Measurements from ENCODE around the gene KIF26B. TPM values are rescaled to one million over a fixed set of nuclear protein-coding genes. Genes with fewer than 3 reads are reported as not detected.

Gene KIF26B
- polyA plus RNA-seq, 1 donor = 1.00 TPM

DNA sequence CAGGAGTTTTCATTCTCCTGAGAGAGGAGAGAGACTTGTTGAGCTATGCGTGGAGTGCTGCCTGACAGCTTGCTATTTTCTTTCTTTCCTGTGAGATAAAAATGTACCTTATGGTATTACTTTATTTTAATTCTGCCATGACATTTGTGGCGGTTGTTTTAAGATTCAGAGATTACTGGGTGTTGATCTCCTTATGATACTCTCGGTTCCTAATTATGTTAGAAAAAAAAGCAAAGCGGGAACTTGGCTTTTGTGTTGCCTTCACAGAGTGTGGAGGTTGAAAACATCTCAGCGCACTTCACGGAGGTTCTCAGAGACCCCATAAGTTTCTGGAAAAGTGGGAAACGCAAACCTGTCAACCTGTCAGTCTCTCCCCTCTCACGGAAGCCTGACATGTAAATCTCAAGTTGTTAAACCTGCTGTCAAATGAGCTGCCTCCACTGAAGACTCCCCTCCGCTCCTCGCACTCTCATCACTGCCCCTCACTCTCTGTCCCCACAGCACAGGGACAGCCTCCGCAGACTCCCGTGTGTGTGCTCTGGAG lies 405.6 kb downstream of the KIF26B start:
- no peak for DNase-seq (ENCODE audit: low read depth)

GRCh38 chr1:245561665-245562234 lies 407.0 kb downstream of the KIF26B start:
- DNase-seq (ENCODE audit: low read depth) = no peak

- no peak for DNase-seq (ENCODE audit: low read depth)
Observed at GRCh38 chr1:245566134-245566533, 411.3 kb downstream of the KIF26B start.

GRCh38 chr1:245566952-245567351 lies 412.2 kb downstream of the KIF26B start:
- DNase-seq (ENCODE audit: low read depth) = no peak

DNA sequence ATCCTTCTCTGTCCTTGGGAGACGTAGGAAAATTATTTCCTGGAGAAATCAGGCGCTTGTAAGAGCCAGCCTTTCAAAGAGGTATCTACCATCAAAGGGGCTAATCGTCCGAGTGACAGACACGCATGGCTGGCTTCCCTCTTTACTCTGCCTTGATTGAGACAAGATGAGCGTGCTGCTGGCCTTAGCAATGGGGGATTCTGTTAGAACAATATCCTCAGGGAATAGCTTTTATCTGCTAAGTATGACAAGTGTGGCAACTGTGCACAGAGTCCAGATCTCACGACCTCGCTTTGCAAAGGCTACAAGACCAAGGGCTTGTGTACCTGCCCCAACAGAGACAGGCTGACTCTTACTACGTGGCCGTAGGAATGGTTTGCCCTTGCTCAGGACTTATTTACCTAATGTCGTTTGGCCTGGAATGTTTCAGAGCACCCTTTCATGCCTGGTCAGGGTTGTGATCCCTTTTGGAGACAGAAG lies 417.1 kb downstream of the KIF26B start:
- no peak for DNase-seq (ENCODE audit: low read depth)

- no peak for DNase-seq (ENCODE audit: low read depth)
Observed at GRCh38 chr1:245572709-245573108, 417.9 kb downstream of the KIF26B start.

DNA sequence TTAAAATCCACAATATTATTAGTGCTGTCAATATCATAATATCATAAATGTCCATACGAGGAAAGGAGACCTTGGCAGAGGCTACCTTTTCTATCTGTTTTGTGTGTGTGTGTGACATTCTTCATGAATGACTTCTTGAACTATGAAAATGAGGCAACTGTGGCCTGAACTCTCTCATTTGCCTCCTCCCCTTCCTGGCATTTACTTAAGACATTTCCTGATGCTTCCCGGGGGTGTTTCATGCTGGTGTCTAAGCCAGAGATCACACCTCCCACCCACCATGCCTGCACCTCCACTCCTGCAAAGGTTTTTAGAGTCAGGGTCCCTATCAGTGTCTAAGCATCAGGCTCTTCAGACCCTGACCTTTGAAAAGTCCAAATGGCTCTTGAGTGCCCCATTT lies 420.9 kb downstream of the KIF26B start:
- DNase-seq (ENCODE audit: low read depth) = no peak

DNA sequence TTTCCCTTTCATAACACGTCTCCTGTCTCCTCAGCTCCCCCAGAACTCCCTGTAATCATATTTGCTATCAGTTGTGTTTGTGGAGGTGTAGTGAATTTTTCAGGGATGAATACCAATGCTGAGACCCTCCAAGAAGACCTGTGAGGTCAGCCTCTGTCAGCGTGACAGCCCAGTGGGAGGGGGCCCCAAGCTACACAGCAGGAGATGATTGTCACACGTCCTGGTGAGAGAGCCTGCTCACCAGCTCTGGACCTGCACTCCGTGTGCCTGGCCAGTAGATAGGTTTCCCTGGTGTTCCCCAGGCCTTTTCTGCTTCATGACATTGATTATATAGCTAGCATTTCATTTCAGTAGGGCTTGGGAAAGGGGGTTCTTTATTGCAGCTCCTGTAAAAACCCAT lies 421.5 kb downstream of the KIF26B start:
- DNase-seq (ENCODE audit: low read depth) = no peak

GRCh38 chr1:245577191-245578157 lies 422.7 kb downstream of the KIF26B start:
- no peak for DNase-seq (ENCODE audit: low read depth)

- DNase-seq (ENCODE audit: low read depth) = no peak
Observed at GRCh38 chr1:245578308-245578707, 423.5 kb downstream of the KIF26B start.

DNA sequence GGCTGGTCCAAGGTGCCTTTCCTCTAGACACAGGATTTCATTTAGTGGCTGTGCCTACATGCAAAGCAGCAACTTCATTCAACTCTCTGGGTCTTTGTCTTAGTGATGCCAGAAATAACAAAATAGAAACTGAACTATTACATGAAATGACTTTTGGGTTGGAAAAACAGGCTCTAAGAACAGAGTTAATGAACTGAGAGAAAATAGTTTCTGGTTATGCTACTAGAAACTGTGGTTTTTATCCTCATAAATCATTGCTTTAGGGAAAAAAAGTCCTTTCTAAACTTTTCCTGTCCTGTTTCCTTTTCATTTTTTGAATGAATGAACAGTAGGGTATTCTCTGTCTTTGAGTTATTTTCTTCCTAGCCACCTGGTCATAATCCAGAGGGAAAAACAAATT lies 424.0 kb downstream of the KIF26B start:
- no peak for DNase-seq (ENCODE audit: low read depth)

GRCh38 chr1:245579881-245580280 lies 425.1 kb downstream of the KIF26B start:
- no peak for DNase-seq (ENCODE audit: low read depth)

DNA sequence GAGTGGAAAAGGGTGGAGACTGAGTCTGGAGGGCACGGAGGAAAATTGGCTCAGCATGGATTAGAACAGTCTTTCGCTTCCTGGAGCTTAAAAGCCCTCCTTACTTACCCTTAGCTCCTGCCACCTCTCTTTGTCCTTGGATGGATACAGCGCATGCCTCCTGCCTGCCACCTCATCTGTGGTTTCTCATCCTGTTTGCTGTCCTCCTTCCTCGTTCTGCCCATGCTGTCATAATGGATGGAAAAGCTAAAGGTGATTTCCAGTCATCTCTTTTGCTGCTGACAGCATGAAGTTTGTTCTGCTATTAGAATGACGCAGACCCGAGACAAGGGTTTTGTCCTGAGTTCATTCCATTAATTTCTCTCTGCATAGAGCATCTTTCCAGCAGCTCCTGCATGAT lies 425.9 kb downstream of the KIF26B start:
- no peak for DNase-seq (ENCODE audit: low read depth)

DNA sequence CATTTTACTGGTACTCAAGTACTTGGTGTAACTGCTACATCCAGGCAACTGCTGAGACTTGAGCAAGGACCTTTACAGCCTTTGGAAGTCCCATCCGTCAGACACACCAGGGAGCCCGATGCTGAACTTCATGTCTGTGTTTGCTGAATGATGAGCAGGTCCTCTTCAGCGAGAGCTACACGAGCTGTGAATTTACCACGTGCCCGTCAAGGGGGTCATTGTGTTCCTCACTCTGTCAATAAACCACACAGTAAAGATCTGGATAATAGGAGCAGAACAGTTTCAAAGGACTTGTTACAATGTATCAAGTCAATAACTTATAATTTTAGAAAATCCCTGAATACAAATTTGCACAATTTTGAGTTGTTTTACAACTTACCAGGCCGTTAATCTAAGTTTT lies 427.2 kb downstream of the KIF26B start:
- DNase-seq (ENCODE audit: low read depth) = no peak

GRCh38 chr1:245583081-245583480 lies 428.3 kb downstream of the KIF26B start:
- DNase-seq (ENCODE audit: low read depth) = no peak

DNA sequence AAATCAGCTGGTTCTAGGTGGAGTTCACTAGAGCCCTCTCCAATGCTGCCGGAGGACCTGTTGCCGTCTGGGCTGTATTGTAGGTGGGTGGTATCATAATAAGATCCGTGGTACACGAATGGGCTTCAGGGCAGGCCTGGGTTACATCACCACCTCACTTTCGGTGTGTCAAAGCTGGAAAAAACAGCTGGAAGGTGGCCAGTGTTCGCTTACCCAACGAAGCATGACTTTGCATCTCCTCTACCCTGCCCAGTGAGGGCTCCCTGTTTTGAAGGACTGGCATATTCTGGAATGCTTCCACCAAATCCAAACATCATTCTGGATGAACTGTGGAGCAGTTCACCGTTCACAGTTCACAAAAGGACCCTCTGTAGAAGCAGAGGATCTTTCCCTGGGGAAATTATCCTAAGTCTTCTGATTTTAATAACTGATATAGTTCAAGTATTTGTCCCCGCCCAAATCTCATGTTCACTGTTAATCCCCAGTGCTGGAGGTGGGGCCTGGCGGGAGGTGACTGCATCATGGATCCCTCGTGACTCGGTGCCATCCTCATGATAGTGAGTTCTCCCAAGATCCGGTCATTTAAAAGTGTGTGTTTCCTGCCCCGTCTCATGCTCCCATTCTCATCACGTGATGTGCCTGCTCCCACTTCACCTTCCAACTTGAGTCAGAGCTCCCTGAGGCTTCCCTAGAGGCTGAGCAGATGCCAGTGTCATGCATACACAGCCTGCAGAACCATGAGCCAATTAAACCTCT lies 429.0 kb downstream of the KIF26B start:
- DNase-seq (ENCODE audit: low read depth) = no peak

GRCh38 chr1:245585252-245585959 lies 430.6 kb downstream of the KIF26B start:
- no peak for DNase-seq (ENCODE audit: low read depth)

DNA sequence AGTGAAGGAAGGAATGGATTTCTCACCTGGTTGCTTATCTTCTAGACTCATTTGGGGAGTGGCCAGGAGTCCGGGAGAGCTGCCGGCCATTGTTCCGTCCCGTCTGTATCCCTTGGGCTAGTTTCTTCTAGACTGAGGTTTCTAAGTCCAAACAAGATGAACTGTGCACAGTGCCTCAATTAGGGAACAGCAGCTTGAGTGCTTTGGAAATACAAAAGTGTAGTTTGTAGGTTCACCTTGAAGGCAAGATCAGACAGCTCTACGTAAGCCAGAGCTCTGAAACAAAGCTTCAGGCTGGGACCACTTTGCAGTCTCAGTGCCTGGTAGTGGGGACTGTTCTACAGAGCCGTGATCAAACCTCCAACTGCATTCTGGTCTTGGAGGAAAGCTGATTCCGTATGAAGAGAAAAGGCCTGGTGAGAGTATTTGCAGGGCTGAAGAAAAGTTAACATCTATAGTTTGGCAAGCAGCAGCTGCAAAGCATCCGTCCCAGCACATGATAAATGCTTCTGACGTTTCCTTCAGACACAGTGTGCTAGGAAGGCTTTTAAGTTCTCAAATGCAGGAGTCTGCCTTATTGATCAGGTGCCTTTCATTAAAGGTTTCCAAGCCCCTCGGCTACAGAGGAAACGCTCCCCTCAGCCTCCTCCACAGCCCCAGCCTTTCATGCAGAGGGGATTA lies 432.8 kb downstream of the KIF26B start:
- no peak for DNase-seq (ENCODE audit: low read depth)

GRCh38 chr1:245588116-245588639 lies 433.4 kb downstream of the KIF26B start:
- DNase-seq (ENCODE audit: low read depth) = no peak

DNA sequence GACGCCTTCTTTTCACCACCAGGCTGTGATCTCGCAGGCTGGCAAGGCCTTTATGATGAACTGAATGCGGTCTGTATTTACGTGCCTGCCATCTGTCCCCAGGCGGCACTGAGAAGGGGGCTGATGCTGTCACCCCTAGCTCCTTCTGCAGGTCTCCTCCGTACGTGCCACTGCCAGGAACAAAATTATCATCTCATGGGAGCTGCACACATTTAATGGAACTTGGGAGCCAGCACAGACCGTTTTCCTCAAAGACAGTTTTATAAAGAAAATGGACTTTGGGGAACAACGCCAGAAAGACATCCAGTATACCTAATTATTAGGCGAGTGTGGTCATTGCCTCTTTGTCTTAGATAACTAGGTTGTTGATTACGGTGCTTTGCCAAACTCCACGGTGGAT lies 434.5 kb downstream of the KIF26B start:
- DNase-seq (ENCODE audit: low read depth) = no peak

GRCh38 chr1:245589906-245590305 lies 435.1 kb downstream of the KIF26B start:
- no peak for DNase-seq (ENCODE audit: low read depth)
